ENCODE measurements around the gene CXCL9.
"Not testable (repeated sequence)": the region's sequence is repeated elsewhere in the genome, so short reads cannot be mapped to it uniquely, and the experiment has no call there.

CXCL9 gene

DNA sequence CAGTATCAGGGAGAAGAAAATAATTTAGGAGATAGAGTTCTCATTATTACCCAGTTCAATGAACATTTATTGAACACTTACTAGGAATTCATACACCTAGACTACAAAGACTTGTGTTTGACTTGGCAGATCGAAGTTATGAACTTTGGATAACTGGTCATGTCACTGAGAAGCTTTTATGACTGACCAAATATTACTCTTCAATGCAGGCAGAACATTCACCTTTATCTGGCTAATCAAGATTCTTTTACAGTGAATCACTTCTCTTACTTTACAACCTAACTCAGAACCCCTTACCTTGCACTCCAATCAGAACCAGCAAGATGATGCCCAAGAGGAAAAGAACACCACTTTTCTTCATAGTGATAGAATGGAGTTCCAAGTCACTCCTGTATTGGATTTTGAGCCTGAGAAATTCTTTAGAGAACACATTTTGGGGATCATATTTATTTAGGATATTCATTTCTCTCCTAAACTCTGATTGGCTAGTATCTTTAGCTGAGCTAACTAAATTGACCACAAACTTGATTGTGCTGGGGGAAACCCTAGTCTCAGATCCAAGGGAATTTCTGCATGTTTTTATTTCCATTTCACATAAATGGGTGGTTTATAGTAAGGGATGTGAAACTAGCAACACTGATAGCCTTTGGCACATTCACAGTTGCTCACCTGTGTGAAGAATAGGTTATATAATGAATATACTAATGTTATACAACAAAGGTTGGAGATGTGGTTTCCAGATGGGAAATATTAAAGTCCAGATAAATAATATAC, at the start of gene CXCL9:
Gene CXCL9, minus strand, starts transcription at position 421 of the 774 bp plus-strand sequence. Its CDS starts 60 bp downstream, at position 361.
- H3K9ac ChIP-seq = no peak within 1 kb of the TSS
- no peaks in the 10 kb centered on the region for H3K27me3 ChIP-seq
- no peak within 1 kb of the TSS for H3K4me3 ChIP-seq
- no peaks in the 10 kb centered on the region for H3K9me3 ChIP-seq
- H3K27ac ChIP-seq = no peak within 1 kb of the TSS
- peaks cover 15% of the 10 kb centered on the region for H3K4me1 ChIP-seq
- TF ChIP-seq Cebpa-rat (IDR thresholded peaks at IDR 0.05) = no peak
- no peak within 1 kb of the TSS for H3K4me2 ChIP-seq
- no peaks in the 10 kb centered on the region for H3K36me3 ChIP-seq
- H4K20me1 ChIP-seq = no peaks in the 10 kb centered on the region

- no peak overlapping the region for H3K4me2 ChIP-seq
- no peak overlapping the region for H3K9ac ChIP-seq
- no peaks in the 10 kb centered on the region for H4K20me1 ChIP-seq
- no peaks in the 10 kb centered on the region for H3K36me3 ChIP-seq
- TF ChIP-seq Cebpa-rat (IDR thresholded peaks at IDR 0.05) = no peak
- H3K9me3 ChIP-seq = no peaks in the 10 kb centered on the region
- H3K27me3 ChIP-seq = no peaks in the 10 kb centered on the region
- H3K27ac ChIP-seq = no peak overlapping the region
- H3K4me3 ChIP-seq = no peak overlapping the region
- no peaks in the 10 kb centered on the region for H3K4me1 ChIP-seq
Measured at GRCh38 chr4:76055421-76055820, 48.1 kb upstream of the CXCL9 start.

DNA sequence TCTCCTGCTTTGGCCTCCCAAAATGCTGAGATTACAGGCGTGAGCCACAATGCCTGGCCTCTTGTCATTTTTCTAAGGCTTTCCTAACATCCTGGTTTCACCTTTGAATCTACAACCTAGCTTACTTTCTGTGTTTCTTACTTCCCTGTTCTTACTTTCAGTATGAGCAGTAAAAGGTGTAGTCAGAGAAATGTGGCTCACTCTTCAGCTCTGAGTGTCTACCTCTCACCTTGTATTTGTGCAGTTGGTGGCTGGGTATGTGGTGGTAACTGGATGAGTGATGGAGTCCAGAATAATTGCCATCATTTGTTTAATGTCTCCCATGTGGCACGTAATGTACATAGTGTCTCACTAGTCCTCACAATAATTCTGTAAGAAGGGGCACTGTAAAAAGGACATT, 47.7 kb upstream of the CXCL9 start:
- H4K20me1 ChIP-seq = no peaks in the 10 kb centered on the region
- no peak overlapping the region for H3K4me3 ChIP-seq
- no peaks in the 10 kb centered on the region for H3K36me3 ChIP-seq
- no peaks in the 10 kb centered on the region for H3K4me1 ChIP-seq
- H3K27me3 ChIP-seq = no peaks in the 10 kb centered on the region
- no peaks in the 10 kb centered on the region for H3K9me3 ChIP-seq
- H3K4me2 ChIP-seq = no peak overlapping the region
- TF ChIP-seq Cebpa-rat (IDR thresholded peaks at IDR 0.05) = no peak
- no peak overlapping the region for H3K9ac ChIP-seq
- H3K27ac ChIP-seq = no peak overlapping the region

- TF ChIP-seq Cebpa-rat (IDR thresholded peaks at IDR 0.05) = no peak
- Histone ChIP-seq H4K20me1 (no peaks in the 10 kb centered on the region), H3K4me3 (no peak overlapping the region), H3K9me3 (no peaks in the 10 kb centered on the region), H3K36me3 (no peaks in the 10 kb centered on the region), H3K9ac (no peak overlapping the region), H3K27ac (no peak overlapping the region), H3K4me1 (0 out of 2 replicates have a peak, but pooled peaks cover under 1% of the 10 kb centered on the region), H3K4me2 (no peak overlapping the region), H3K27me3 (no peaks in the 10 kb centered on the region)
Measured at GRCh38 chr4:76053730-76054129, 46.4 kb upstream of the CXCL9 start.

DNA sequence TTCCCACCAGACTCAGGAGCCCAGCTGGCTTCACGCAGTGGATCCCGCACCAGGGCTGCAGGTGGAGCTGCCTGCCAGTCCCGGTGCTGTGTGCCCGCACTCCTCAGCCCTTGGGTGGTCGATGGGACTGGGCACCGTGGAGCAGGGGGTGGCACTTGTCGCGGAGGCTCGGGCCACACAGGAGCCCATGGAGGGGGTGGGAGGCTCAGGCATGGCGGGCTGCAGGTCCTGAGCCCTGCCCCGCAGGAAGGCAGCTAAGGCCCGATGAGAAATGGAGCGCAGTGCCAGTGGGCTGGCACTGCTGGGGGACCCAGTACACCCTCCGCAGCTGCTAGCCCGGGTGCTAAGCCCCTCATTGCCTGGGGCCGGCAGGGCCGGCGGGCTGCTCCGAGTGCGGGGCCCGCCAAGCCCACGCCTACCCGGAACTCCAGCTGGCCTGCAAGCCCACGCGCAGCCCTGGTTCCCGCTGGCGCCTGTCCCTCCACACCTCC, 43.3 kb upstream of the CXCL9 start:
- not testable (repeated sequence) for H4K20me1 ChIP-seq, H3K9ac ChIP-seq, H3K4me3 ChIP-seq, H3K27ac ChIP-seq, H3K4me2 ChIP-seq, H3K27me3 ChIP-seq, H3K9me3 ChIP-seq, H3K36me3 ChIP-seq
- H3K4me1 ChIP-seq = peaks cover 10% of the 10 kb centered on the region

DNA sequence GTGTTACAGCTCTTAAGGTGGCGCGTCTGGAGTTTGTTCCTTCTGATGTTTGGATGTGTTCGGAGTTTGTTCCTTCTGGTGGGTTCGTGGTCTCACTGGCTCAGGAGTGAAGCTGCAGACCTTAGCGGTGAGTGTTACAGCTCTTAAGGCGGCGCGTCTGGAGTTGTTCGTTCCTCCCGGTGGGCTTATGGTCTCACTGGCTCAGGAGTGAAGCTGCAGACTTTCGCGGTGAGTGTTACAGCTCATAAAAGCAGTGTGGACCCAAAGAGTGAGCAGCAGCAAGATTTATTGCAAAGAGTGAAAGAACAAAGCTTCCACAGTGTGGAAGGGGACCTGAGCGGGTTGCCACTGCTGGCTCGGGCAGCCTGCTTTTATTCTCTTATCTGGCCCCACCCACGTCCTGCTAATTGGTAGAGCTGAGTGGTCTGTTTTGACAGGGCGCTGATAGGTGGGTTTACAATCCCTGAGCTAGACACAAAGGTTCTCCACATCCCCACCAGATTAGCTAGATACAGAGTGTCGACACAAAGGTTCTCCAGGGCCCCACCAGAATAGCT, 42.6 kb upstream of the CXCL9 start:
- H3K27ac ChIP-seq, H4K20me1 ChIP-seq, H3K36me3 ChIP-seq, H3K4me3 ChIP-seq, H3K27me3 ChIP-seq, H3K9ac ChIP-seq, H3K4me2 ChIP-seq, H3K9me3 ChIP-seq: not testable (repeated sequence)
- H3K4me1 ChIP-seq = peaks cover 10% of the 10 kb centered on the region

DNA sequence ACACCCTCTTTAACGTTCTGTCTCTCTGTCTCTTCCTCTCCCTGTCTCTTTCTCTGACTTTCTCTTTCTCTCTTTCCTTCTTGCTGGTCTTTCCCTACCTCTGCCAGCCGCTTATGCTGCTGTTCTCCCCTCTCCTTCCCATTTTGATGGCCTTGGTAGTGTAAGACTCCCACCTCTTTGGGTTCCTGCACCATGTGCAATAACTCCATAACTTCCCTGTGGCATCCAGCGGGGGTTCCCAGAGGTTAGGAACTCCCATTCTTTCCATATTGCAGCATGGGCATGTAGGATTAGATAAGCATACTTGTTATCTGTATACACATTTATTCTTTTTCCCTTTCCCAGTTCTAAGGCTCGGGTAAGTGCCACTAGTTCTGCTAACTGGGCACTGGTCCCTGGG, 37.4 kb upstream of the CXCL9 start:
- H3K9ac ChIP-seq, H4K20me1 ChIP-seq, H3K9me3 ChIP-seq, H3K27ac ChIP-seq, H3K4me3 ChIP-seq, H3K27me3 ChIP-seq, H3K36me3 ChIP-seq, H3K4me2 ChIP-seq: not testable (repeated sequence)
- H3K4me1 ChIP-seq = peaks cover 10% of the 10 kb centered on the region

- H4K20me1 ChIP-seq, H3K4me3 ChIP-seq, H3K27me3 ChIP-seq, H3K9me3 ChIP-seq, H3K27ac ChIP-seq, H3K4me1 ChIP-seq, H3K36me3 ChIP-seq, H3K4me2 ChIP-seq, H3K9ac ChIP-seq: not testable (repeated sequence)
Measured at GRCh38 chr4:76043306-76043705, 36.0 kb upstream of the CXCL9 start.

- not testable (repeated sequence) for H4K20me1 ChIP-seq, H3K27me3 ChIP-seq, H3K36me3 ChIP-seq, H3K27ac ChIP-seq, H3K9me3 ChIP-seq, H3K4me2 ChIP-seq, H3K4me3 ChIP-seq, H3K4me1 ChIP-seq, H3K9ac ChIP-seq
Measured at GRCh38 chr4:76042241-76042998, 35.1 kb upstream of the CXCL9 start.

GRCh38 chr4:76036855-76037254, 29.5 kb upstream of the CXCL9 start:
- no peak for TF ChIP-seq Cebpa-rat (IDR thresholded peaks at IDR 0.05)
- H3K9ac ChIP-seq = no peak overlapping the region
- H4K20me1 ChIP-seq = no peaks in the 10 kb centered on the region
- no peak overlapping the region for H3K27ac ChIP-seq
- H3K27me3 ChIP-seq = no peaks in the 10 kb centered on the region
- no peaks in the 10 kb centered on the region for H3K9me3 ChIP-seq
- no peak overlapping the region for H3K4me2 ChIP-seq
- no peak overlapping the region for H3K4me3 ChIP-seq
- H3K4me1 ChIP-seq = no peaks in the 10 kb centered on the region
- H3K36me3 ChIP-seq = no peaks in the 10 kb centered on the region

Measured in BLaER1 (cell line).